H1 (cell line): Measurements from ENCODE around the gene STX8.

Experiments used
- ATF2 ChIP-seq: IDR thresholded peaks from 2 replicates; pipeline ENCODE4 v1.6.1; 2012; ENCODE audit warnings: low read length, inconsistent platforms
- CHD1 ChIP-seq: IDR thresholded peaks from 2 replicates; pipeline ENCODE4 v1.6.1; 2012; ENCODE audit warnings: low read depth, low read length, improper control_type of control experiment
- CREB1 ChIP-seq: IDR thresholded peaks from 2 replicates; pipeline ENCODE4 v1.6.1; 2012; ENCODE audit warnings: inconsistent platforms
- CTCF ChIP-seq, 3 experiments: IDR thresholded peaks; 1 replicate in 2 of 3; 2 replicates in 1 of 3; pipeline versions ENCODE4 v1.5.1 to v1.6.1; 2011; ENCODE audit warnings: low read length in 3 of 3, mild to moderate bottlenecking in 3 of 3, inconsistent platforms in 2 of 3, low read depth in 1 of 3, moderate library complexity in 1 of 3; ENCODE audit not compliant: insufficient read depth in 1 of 3; ENCODE audit errors: control extremely low read depth in 1 of 3
- EP300 ChIP-seq, 2 experiments: IDR thresholded peaks; 1 replicate in 1 of 2; 2 replicates in 1 of 2; pipeline ENCODE4 v1.6.1; 2011 to 2012; ENCODE audit warnings: low read depth in 2 of 2, low read length in 2 of 2, mild to moderate bottlenecking in 2 of 2, borderline replicate concordance in 1 of 2, inconsistent platforms in 1 of 2, moderate library complexity in 1 of 2
- EZH2 ChIP-seq: fragments of 200-600 bp; sonication (generic); IDR thresholded peaks from 2 replicates; pipeline ENCODE4 v1.7.1; 2012; ENCODE audit warnings: low read depth, mild to moderate bottlenecking, moderate library complexity, low read length, inconsistent platforms; ENCODE audit not compliant: severe bottlenecking
- JUND ChIP-seq: IDR thresholded peaks from 2 replicates; pipeline ENCODE4 v1.6.1; 2011; ENCODE audit warnings: mild to moderate bottlenecking, improper control_type of control experiment, low read length
- POLR2A ChIP-seq, 2 experiments: IDR thresholded peaks; 1 replicate in 1 of 2; 2 replicates in 1 of 2; pipeline ENCODE4 v1.6.1; 2011; ENCODE audit warnings: low read depth in 2 of 2, low read length in 2 of 2, mild to moderate bottlenecking in 2 of 2; ENCODE audit errors: control extremely low read depth in 1 of 2
- RAD21 ChIP-seq, 2 experiments: IDR thresholded peaks in 1 of 2; conservative IDR thresholded peaks in 1 of 2; 2 replicates each; pipeline ENCODE4 v1.6.1; 2011; ENCODE audit warnings: low read depth in 2 of 2, low read length in 2 of 2, improper control_type of control experiment in 1 of 2, inconsistent platforms in 1 of 2, mild to moderate bottlenecking in 1 of 2, moderate library complexity in 1 of 2
- RFX5 ChIP-seq: IDR thresholded peaks from 2 replicates; pipeline ENCODE4 v1.6.1; 2011; ENCODE audit warnings: low read depth, low read length, improper control_type of control experiment, borderline replicate concordance
- SIN3A ChIP-seq, 2 experiments: IDR thresholded peaks in 1 of 2; conservative IDR thresholded peaks in 1 of 2; 2 replicates each; pipeline ENCODE4 v1.6.1; 2011 to 2012; ENCODE audit warnings: low read length in 2 of 2, improper control_type of control experiment in 1 of 2, low read depth in 1 of 2, mild to moderate bottlenecking in 1 of 2
- USF2 ChIP-seq: IDR thresholded peaks from 2 replicates; pipeline ENCODE4 v1.6.1; 2011; ENCODE audit warnings: low read length, improper control_type of control experiment
- ZNF274 ChIP-seq: IDR thresholded peaks from 2 replicates; pipeline ENCODE4 v1.7.0; 2012; ENCODE audit warnings: low read length, borderline replicate concordance; ENCODE audit errors: extremely low read depth

GRCh38 chr17:9217151-9218056 is 358.2 kb downstream of the STX8 start:
- TF ChIP-seq POLR2A (IDR thresholded peaks at IDR 0.05; ENCODE audit: control extremely low read depth in 1 of 2, low read depth in 2 of 2, low read length in 2 of 2) (no peak), SIN3A (conservative IDR thresholded peaks at IDR 0.05 in 1 of 2, IDR thresholded peaks at IDR 0.05 in 1 of 2; ENCODE audit: low read depth in 1 of 2, low read length in 2 of 2) (no peak), CTCF (IDR thresholded peaks at IDR 0.05; ENCODE audit: control extremely low read depth in 1 of 3, insufficient read depth in 1 of 3, low read depth in 1 of 3, low read length in 3 of 3) (no peak), EP300 (IDR thresholded peaks at IDR 0.05; ENCODE audit: borderline replicate concordance in 1 of 2, low read depth in 2 of 2, low read length in 2 of 2) (no peak), ZNF274 (no peak), CHD1 (no peak), RAD21 (IDR thresholded peaks at IDR 0.05 in 1 of 2, conservative IDR thresholded peaks at IDR 0.05 in 1 of 2; ENCODE audit: low read depth in 2 of 2, low read length in 2 of 2) (no peak), CREB1 (no peak), ATF2 (no peak), EZH2 (no peak), RFX5 (no peak), JUND (no peak), USF2 (no peak)
